GM21515 (cell line): Measurements from ENCODE around the gene SIGLEC1.

ENCODE experiments used
- ATAC-seq: cut with Tn5 transposase; IDR thresholded peaks from one replicate; pipeline ENCODE4 v1.9.1; 2021; ENCODE audit not compliant: unreplicated experiment

Gene SIGLEC1

GRCh38 chr20:3680701-3681351 lies 31.6 kb downstream of the SIGLEC1 start:
- no peak for ATAC-seq

DNA sequence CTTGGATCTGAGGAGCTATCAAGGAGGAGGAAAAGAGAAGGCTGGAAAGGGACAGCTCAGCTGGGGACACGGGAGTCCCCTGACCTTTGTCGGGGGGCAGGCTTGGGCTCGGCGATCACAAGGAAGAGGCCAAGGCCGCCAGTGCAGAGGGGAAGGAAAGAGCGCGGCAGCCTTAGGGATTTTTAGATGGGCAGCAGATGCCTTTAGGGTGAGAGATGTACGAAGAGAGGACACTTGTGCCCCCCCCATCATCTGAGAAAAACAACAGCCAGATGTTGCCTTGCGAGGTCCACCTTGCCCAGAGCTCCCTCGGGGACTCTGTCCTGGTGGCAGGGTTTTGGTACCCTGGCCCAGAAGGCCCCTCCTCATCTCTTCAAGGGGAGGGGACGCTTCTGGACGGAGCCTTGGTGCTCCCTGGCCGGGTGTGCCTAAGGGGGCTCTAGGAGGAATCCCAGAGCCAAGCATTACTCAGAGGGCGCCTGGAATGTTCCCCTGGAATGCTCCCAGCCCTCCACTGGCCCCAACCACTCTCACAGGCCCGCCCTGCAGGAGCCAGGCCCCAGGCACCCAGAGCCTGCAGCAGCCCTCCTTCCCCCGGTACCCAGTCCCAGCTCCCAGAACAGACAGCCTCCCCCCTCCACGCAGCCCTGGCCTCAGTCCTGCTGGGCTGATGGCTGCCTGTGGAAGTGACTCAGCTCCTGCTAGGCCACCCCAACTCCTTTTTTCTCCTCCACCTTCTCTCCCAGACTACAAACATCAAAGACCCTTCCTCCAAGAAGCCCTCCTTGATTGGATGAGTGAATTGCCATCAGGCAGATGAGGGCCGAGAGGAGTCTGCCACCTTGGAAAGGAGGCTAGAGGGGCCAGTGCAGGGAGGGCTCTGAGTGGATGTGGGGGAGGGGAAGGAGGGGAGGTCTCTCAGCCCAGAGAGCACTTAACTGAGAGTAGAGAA lies 32.4 kb downstream of the SIGLEC1 start:
- ATAC-seq = no peak

DNA sequence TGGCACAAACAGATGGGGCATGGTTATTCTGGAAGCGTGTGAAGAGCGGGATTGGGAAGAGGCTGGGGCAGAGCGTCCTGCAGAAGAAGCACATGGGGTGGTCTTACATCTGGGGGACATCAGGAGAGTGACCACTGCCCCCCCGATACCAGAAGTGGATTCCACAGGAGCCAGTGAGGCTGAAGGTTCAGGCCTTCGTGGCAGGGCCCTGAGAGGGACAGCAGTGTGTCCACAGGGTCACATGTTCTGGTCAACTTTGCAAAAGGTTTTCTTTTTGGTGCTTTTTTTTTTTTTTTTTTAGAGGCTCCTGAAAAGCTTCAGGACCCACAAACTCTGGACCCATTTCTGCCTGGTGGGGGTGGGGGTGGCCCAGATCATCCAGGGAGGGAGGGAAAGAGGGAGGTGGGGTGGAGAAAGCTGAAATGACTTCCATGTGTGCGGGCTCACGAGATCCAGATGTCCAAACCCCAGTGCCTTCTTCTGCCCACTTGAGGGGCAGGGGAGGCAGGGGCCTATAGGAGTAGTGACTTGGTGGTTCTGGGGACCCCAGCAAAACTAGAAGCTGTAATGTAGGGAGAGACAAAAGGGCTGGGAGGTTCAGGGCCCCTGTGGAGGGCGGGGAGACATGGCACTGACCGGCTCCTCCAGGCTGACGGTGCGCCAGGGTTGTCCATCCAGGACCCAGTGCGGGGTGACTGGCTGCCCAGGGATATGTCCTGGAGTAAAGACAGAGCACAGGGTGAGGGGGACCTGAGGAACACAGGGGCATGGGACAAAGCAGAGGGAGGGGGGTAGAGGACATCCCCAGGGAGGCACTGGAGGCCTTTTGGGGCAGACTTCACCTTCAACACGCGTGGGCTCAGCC lies 33.3 kb downstream of the SIGLEC1 start:
- no peak for ATAC-seq

DNA sequence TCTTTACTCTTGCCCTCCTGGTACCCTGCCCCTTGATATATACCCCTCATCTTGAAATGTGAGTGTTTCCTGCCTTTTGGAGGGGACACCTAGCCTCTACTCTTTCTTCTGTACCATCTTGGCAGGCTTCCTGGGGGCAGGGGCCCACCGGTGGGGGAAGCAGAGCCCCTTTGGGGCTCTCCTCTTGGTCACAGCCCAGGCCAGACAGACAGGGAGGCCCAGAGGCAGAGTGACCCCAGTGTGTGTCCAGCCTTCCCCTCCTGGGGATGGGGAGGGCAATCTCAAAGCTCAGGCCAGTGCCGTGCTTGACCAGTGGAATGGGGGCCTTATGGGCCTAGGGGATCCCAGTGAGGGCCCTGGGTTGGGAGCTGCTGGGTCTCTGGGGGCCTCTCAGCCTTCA lies 34.2 kb downstream of the SIGLEC1 start:
- no peak for ATAC-seq

GRCh38 chr20:3677733-3678132 lies 34.7 kb downstream of the SIGLEC1 start:
- ATAC-seq = no peak

- no peak for ATAC-seq
Measured at GRCh38 chr20:3674995-3675900, 37.2 kb downstream of the SIGLEC1 start.

DNA sequence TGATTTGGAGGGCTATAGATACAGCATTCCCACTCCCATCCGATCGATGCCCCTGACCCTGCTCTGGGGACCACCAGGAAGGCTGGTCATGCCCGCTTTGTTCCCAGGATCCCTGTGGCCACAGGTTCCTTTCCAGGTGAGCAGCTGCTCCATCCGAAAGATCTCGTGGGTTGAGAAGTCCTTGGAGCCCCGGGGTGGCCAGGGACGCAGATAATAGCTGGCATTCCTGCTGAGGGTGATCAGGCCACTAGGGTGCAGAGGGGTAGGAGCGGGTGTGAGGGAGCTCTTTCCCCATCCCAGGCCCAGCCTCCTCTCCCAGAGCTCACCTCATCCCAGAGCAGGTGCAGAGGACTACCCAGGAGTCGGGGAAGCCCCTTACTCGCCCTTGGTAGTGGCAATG lies 38.0 kb downstream of the SIGLEC1 start:
- ATAC-seq = no peak

GRCh38 chr20:3673221-3674070 lies 39.0 kb downstream of the SIGLEC1 start:
- no peak for ATAC-seq

GRCh38 chr20:3672547-3673171 lies 39.7 kb downstream of the SIGLEC1 start:
- ATAC-seq = no peak

DNA sequence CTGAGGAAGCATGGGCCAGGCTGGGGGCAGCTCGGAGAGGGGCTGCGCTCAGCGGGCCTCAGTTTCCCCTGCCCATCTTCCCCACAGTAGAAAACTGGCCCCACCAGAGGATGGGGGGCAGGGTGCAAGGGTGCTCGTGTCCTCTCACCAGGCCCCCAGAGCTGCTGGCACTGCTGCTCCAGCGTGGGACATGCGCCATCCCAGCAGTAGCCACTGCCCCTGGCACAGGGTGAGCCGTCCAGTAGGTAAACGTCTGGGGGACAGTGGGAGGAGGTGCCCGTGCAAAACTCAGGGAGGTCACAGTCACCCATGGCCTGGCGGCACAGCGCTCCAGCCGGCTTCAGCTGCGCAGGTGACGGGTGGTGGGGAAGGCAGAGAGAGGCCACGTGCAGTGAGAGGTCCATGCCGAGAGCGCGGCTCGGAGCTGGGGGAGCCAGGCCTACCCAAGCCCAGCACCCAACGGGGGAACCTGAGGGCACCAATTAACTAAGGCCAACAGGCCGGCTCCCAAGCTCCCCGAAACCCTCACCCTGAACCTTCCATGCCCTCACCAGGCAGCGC lies 40.3 kb downstream of the SIGLEC1 start:
- ATAC-seq = no peak

- ATAC-seq = no peak
Measured at GRCh38 chr20:3670945-3671344, 41.5 kb downstream of the SIGLEC1 start.

GRCh38 chr20:3670511-3670910 lies 41.9 kb downstream of the SIGLEC1 start:
- no peak for ATAC-seq

GRCh38 chr20:3669710-3670367 lies 42.6 kb downstream of the SIGLEC1 start:
- no peak for ATAC-seq

GRCh38 chr20:3667434-3668037 lies 44.9 kb downstream of the SIGLEC1 start:
- no peak for ATAC-seq

- ATAC-seq = no peak
Measured at GRCh38 chr20:3663858-3664257, 48.5 kb downstream of the SIGLEC1 start.

GRCh38 chr20:3663031-3663701 lies 49.2 kb downstream of the SIGLEC1 start, which contains the start of gene GFRA4:
TSS of gene GFRA4 (minus strand) at chr20:3663399. CDS start at chr20:3663399, 0 bp downstream.
- no peak for ATAC-seq
